Right ventricle myocardium superior (tissue), 1 donor: Measurements from ENCODE around the gene BRF1. TPM values are rescaled to one million over a fixed set of nuclear protein-coding genes. Genes with fewer than 3 reads are reported as not detected.
"Not testable (repeated sequence)": the region's sequence is repeated elsewhere in the genome, so short reads cannot be mapped to it uniquely, and the experiment has no call there.

Source experiments
- ATAC-seq: fragments of 200-7000 bp; cut with Tn5 transposase; one replicate; pipeline ENCODE4 v1.9.1; 2020; ENCODE audit warnings: mild to moderate bottlenecking; ENCODE audit not compliant: poor library complexity
- DNase-seq: peaks from one replicate; pipeline ENCODE4 v3.0.0-alpha.2; 2020
- intact Hi-C: fragments of 100-400 bp; cut with DNase I; formaldehyde crosslinking; loops from one replicate; pipeline ENCODE4 v1.11.2; 2022
- total RNA-seq: library from RNA; stranded (reverse); fragmentation: NEBNext Ultra II Directional; extraction: Animal tissue kit (Norgen Biotek cat#: 25700); gene quantifications from one replicate; pipeline ENCODE4 v1.2.1, GENCODE V29; 2021
- donor health status: DM: no; HTN: yes; CAD: no; lungs with severe emphysema.

Gene BRF1
- total RNA-seq, 1 donor from 2014 or later, result 17.5 TPM

GRCh38 chr14:105333613-105334364 lies 33.0 kb upstream of the BRF1 start:
- DNase-seq (peak; percentile 70), ATAC-seq (no peak)
- intact Hi-C loops, result no loop called here

GRCh38 chr14:105333020-105333490 lies 32.3 kb upstream of the BRF1 start:
- intact Hi-C loops, result no loop called here
- DNase-seq (peak; percentile 38), ATAC-seq (no peak)

GRCh38 chr14:105332350-105332874 lies 31.6 kb upstream of the BRF1 start:
- ATAC-seq (no peak), DNase-seq (no peak)
- intact Hi-C loops, result no loop called here

GRCh38 chr14:105331575-105332349 lies 31.0 kb upstream of the BRF1 start:
- intact Hi-C loops, result no loop called here
- DNase-seq (no peak), ATAC-seq (no peak)

GRCh38 chr14:105330491-105330895 lies 29.7 kb upstream of the BRF1 start:
- no peak for ATAC-seq

GRCh38 chr14:105329411-105330150 lies 28.8 kb upstream of the BRF1 start:
- ATAC-seq (no peak), DNase-seq (peak; percentile 42)
- intact Hi-C loops, result no loop called here

More at GRCh38 chr14:105330491-105330895, 29.7 kb upstream of the BRF1 start:
- intact Hi-C loops, result no loop called here
- DNase-seq, result peak; percentile 54

GRCh38 chr14:105328678-105329390 lies 28.0 kb upstream of the BRF1 start:
- DNase-seq, result peak; percentile 42
- no peak for ATAC-seq
- intact Hi-C loops, result no loop called here

GRCh38 chr14:105328070-105328677 lies 27.4 kb upstream of the BRF1 start:
- DNase-seq, result peak; percentile 42
- ATAC-seq, result no peak
- intact Hi-C loops, result no loop called here

GRCh38 chr14:105327695-105328045 lies 26.9 kb upstream of the BRF1 start:
- ATAC-seq, intact Hi-C loops, DNase-seq: not testable (repeated sequence)

GRCh38 chr14:105326891-105327694 lies 26.3 kb upstream of the BRF1 start:
- peak; percentile 61 for DNase-seq
- intact Hi-C loops, result no loop called here
- ATAC-seq, result peak; percentile 46

GRCh38 chr14:105326568-105326867 lies 25.7 kb upstream of the BRF1 start:
- intact Hi-C loops, result no loop called here
- no peak for DNase-seq
- ATAC-seq, result no peak

GRCh38 chr14:105325716-105326567 lies 25.1 kb upstream of the BRF1 start:
- intact Hi-C loops, result no loop called here
- DNase-seq (peak; percentile 39), ATAC-seq (no peak)

GRCh38 chr14:105325303-105325702 lies 24.5 kb upstream of the BRF1 start:
- intact Hi-C loops, result no loop called here
- DNase-seq (no peak), ATAC-seq (no peak)

- no peak for DNase-seq
- ATAC-seq, result no peak
- intact Hi-C loops, result no loop called here
Observed at GRCh38 chr14:105324871-105325270, 24.1 kb upstream of the BRF1 start.

GRCh38 chr14:105324080-105324778 lies 23.4 kb upstream of the BRF1 start:
- peak; percentile 76 for DNase-seq
- intact Hi-C loops, result no loop called here
- ATAC-seq, result peak; percentile 85

GRCh38 chr14:105323663-105324062 lies 22.9 kb upstream of the BRF1 start:
- peak; percentile 30 for ATAC-seq
- intact Hi-C loops, result no loop called here
- DNase-seq, result no peak
